GM19043 (cell line): Measurements from ENCODE around the gene EHBP1L1.

Experiments
- ATAC-seq: cut with Tn5 transposase; IDR thresholded peaks from one replicate; pipeline ENCODE4 v1.9.1; 2021; ENCODE audit warnings: low read depth; ENCODE audit not compliant: unreplicated experiment

The EHBP1L1 gene

GRCh38 chr11:65576867-65577755, 1.3 kb downstream of the EHBP1L1 start:
- no peak for ATAC-seq

GRCh38 chr11:65577756-65578109, 1.9 kb downstream of the EHBP1L1 start:
- ATAC-seq = no peak

DNA sequence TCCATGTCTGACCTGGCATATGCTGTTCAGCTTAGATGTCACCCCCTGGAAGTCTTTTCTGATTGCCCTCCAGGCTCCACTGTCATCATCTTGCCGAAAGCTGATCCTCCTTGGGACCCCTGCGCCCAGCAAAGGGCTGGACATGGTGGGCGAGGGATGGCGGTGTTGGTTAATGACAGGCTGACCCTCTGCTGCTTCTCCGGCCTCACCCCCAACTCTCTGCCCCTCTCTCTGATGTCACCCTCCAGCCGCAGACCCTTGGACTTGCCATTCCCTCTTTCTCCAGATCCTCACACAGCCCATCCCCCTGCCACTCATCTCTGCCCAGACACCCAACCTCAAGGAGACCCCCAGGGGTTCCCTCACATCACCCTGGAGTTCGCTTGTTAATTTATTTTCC, 2.3 kb downstream of the EHBP1L1 start:
- no peak for ATAC-seq

DNA sequence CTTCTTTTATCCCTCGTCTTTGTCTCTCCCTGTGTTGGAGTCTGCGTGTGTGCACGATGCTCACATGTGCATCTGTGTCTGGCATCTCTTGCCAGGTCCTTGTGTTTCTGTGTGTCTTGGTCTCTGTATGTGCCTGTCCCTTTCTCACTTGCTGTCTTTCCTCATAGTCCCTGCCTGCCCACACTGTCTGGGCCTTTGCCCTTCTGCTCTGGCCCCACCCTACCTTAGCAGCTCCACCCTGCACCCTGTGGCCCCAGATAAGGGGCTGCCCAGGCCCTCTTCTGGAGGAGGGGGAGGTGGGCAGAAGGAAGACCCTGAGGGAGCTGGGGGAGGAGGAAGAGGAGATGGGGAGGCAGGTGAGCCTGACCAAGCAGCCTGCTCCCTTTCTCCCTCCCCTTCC, 2.8 kb downstream of the EHBP1L1 start:
- no peak for ATAC-seq

DNA sequence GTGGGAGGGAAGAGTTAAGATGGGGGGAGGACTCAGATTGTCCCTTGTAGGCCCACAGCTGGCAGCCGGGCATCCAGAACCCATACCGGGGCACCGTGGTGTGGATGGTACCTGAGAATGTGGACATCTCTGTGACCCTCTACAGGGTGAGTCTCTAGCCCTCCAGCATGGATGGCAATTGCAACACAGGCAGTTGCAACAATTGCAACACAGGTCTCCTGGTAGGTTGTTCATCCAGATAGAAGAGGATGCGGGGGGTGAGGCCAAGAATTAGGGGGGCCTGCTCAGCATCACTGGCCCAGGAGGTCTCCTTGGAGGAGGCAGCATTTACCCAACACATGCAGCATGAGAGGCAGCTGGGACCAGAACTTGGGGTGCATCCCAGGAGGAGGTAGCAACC, 3.4 kb downstream of the EHBP1L1 start:
- no peak for ATAC-seq

GRCh38 chr11:65580031-65580692, 4.3 kb downstream of the EHBP1L1 start:
- no peak for ATAC-seq

- no peak for ATAC-seq
Measured at GRCh38 chr11:65580756-65581155, 4.9 kb downstream of the EHBP1L1 start.

GRCh38 chr11:65581928-65582327, 6.1 kb downstream of the EHBP1L1 start:
- ATAC-seq = no peak

- ATAC-seq = no peak
Measured at GRCh38 chr11:65583589-65583988, 7.7 kb downstream of the EHBP1L1 start.

DNA sequence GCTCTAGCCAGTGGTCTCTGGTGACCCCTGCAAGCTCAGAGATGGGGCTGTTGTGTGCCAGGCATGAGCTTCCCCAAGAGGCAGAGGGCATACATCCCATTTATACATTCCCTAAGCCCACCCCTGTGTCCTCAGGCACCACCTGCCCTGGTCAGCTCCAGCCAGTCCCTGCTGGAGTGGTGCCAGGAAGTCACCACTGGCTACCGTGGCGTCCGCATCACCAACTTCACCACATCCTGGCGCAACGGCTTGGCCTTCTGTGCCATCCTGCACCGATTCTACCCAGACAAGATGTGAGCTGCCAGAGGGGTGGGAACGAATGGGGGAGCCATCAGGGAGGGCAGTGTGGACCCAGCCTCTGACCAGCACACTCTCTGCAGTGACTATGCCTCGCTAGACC, 8.3 kb downstream of the EHBP1L1 start:
- ATAC-seq = no peak

- no peak for ATAC-seq
Measured at GRCh38 chr11:65584723-65585171, 8.9 kb downstream of the EHBP1L1 start.

- no peak for ATAC-seq
Measured at GRCh38 chr11:65585396-65586246, 9.8 kb downstream of the EHBP1L1 start.

DNA sequence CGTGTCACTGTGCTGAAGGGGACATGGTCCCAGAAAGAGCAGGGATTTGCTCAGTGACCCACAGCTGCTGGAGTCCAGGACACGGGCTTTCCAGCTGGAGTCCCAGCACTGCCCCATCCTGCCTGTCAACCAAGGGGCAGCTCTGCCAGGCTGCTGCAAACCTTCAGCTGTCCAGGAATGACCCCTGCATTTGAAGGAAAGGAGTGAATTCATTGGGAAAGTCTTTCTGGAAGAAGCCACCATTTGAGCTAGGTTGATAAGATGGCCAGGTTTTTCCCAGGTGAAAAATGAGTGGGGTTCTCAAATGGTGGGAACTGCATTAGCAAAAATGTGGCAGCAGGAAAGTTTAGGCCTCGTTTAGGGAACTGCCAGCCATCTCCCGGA, 10.4 kb downstream of the EHBP1L1 start:
- no peak for ATAC-seq

DNA sequence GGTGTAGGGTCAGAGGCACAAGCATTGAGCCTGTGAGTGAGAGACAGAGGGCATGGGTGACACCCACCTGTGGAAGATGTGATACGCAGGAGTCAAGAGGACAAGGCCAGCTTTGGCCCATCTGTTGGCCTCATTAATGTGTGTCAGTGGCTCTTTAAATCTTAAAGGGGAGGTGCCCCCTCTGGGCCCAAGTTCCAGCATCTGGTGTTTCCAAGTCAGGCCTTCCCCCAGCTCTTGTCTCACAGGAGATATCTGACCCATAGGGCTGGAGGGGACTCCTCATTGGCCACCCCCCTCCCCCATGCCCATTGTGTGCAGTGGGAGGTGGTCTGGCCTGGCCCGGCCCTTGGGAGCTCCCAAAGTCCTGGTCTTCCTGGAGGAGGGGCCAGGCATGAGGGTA, 10.8 kb downstream of the EHBP1L1 start:
- ATAC-seq = no peak

DNA sequence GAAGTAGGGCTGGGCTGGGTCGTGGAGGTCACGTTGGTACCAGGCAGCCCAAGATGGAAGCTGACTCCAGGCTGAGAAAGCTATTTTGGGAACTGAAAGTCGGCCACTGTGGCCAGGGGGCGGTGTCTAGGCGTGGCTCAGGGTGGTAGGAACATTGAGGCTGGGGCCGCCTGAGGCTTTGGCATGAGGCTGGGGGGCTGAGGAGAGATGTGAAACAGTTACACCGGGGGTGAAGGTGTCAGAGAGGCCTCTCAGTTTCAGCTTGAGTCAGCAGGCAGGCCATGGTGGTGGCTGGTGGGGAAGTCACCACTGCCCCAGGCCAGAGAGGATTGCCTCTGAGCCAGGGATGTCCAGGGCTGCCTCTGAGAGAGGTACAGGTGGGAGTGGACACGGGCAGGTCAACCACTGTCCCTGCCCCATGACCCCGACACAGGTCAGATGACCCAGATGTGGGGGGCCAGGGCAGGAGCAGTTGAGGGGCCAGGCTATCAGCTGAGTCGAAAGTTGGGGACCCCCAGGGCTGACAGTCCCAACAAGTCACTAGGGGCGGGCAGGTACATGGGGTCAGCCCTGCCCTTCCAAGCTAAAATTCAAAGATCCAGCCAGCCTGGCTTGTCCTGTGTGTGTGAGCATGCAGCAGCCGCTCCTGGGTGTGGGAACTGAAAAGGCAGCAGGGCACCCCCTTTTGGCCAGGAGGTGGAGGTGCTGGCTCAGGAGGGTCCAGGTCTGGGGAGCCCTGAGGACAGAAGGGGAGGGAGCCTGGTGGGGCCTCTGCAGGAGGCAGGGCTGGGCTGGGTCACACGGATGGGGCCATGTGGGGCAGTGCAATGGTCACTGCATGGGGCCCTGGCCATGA, 12.6 kb downstream of the EHBP1L1 start:
- peak; percentile 81 for ATAC-seq

DNA sequence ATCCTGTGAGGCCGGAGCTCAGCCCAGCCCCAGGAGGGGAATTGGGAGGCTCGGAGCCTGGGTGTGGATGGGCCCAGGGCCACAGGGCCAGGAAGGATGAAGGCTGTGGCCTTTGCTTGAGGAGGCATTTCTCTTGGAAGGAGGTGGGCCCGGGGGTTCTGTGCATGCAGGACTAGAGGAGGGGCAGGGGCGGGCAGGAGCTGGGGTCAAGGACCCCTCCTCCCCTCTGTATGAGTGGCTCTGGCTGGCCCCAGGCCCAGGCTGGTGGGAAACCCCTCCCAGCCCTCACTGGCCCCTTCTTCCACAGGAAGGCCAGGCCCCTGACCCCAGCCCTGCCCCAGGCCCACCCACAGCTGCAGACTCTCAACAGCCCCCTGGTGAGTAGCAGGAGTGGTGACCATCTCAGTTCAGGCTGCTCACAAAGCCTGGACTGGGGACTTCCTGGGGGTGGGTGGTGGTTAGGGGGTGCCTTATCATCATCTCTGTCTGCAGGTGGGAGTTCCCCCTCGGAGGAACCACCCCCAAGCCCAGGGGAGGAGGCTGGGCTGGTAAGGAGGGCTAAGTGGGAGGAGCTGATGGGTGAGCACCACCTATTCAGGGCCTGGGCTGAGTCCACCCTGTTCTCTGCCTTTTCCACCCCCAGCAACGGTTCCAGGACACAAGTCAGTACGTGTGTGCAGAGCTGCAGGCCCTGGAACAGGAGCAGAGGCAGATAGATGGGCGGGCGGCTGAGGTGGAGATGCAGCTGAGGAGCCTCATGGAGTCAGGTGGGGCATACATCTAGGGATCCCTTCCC, 13.8 kb downstream of the EHBP1L1 start:
- no peak for ATAC-seq

DNA sequence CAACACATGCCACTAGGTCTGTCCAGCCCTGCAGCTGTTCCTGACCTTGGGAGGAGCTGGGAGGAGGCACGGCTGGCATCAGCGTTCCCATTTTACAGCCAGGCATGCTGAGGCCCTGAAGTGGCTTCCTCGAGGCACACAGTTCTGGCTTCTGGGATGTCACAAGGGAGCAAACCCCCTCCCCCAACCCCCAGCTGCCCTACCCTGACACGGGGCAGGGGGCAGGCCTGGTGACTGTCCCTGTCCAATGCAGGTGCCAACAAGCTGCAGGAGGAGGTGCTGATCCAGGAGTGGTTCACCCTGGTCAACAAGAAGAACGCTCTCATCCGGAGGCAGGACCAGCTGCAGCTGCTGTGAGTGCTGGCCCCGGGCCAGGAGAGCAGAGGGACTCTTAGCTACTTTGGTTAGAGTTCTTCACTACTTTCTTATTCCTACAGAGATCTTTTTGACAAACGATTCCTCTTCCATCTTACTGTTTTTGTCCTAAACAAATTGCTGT, 14.4 kb downstream of the EHBP1L1 start:
- no peak for ATAC-seq

GRCh38 chr11:65591939-65592857, 16.3 kb downstream of the EHBP1L1 start:
- no peak for ATAC-seq
